Fibroblast of gingiva (primary cell): ENCODE data around the gene SF3B2.
"Not testable (repeated sequence)": the region's sequence is repeated elsewhere in the genome, so short reads cannot be mapped to it uniquely, and the experiment has no call there.

Source experiments
- DNase-seq: peaks from one replicate; pipeline ENCODE4 v3.0.0-alpha.2; 2011; ENCODE audit warnings: low read depth

The SF3B2 gene, protein sequence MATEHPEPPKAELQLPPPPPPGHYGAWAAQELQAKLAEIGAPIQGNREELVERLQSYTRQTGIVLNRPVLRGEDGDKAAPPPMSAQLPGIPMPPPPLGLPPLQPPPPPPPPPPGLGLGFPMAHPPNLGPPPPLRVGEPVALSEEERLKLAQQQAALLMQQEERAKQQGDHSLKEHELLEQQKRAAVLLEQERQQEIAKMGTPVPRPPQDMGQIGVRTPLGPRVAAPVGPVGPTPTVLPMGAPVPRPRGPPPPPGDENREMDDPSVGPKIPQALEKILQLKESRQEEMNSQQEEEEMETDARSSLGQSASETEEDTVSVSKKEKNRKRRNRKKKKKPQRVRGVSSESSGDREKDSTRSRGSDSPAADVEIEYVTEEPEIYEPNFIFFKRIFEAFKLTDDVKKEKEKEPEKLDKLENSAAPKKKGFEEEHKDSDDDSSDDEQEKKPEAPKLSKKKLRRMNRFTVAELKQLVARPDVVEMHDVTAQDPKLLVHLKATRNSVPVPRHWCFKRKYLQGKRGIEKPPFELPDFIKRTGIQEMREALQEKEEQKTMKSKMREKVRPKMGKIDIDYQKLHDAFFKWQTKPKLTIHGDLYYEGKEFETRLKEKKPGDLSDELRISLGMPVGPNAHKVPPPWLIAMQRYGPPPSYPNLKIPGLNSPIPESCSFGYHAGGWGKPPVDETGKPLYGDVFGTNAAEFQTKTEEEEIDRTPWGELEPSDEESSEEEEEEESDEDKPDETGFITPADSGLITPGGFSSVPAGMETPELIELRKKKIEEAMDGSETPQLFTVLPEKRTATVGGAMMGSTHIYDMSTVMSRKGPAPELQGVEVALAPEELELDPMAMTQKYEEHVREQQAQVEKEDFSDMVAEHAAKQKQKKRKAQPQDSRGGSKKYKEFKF

DNA sequence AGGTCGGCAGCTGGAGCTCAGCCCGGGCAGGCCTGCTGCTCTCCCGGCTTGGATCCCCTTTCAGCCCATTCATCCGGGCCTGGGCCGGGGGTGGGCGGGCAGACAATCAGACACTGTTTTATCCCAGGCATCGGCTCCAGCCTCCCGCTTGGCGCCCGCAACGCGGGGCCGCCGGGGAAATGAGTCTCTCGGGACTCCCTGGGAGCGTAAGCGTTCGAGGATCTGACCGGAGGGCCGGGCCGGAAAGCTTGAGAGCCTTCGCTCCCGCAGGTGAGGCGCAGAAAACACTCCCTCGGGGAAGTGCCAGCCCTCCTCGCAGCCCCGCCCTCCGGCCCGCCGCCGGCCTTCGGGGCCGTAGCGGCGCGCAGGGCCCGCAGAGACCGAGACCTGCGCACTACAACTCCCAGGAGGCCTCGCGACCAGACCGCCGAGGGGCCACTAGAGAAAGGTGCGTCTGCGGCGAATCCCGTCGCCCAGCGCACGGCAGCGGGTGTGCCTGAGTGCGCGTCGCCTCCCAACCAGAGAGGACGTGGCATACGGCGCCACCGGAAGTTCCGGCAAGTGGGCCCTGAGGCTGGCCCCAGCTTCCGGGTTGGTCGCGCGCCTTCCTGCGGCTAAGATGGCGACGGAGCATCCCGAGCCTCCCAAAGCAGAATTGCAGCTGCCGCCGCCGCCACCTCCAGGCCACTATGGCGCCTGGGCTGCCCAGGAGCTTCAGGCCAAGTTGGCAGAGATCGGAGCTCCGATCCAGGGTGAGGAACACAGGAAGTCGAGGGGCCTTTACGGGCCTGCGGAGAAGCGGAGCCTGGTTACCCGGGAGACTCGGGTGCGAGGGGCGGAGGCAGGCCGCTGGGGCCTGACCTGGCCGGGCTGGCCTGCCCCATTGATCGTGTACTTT lies at the start of gene SF3B2:
SF3B2 (plus strand) TSS at position 599 of the 898 bp plus-strand sequence; CDS start at position 620, 21 bp downstream.
- peak; percentile 98 for DNase-seq

DNA sequence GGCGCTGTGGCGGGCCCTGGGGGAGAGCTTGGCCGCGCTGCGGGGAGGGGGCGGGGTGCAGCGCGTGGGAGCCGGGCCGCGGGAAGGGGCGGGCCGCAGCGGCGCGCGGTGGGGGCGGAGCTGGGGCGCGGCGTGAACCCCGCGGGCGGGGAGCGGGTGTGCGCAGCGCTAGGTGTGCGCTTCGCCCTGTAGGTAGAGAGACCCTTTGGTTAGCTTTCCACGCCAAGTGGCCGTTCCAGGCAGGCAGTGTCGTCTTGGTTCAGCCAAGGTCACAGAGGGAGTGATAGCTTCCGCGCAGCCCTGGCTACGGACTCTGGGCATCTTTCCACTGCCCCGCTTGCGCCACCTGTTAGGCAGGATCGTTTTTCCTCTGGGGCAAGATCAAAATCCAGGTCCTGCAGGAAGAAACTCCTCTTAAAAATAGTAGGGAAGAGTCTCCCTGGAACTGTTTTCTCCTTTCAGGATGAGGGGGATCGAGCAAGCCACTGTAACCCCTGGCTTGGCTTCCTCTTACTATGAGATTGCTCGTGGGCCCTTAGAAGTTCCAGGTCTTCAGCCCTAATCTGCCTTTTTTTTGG lies 49.4 kb upstream of the SF3B2 start:
- peak; percentile 65 for DNase-seq

DNA sequence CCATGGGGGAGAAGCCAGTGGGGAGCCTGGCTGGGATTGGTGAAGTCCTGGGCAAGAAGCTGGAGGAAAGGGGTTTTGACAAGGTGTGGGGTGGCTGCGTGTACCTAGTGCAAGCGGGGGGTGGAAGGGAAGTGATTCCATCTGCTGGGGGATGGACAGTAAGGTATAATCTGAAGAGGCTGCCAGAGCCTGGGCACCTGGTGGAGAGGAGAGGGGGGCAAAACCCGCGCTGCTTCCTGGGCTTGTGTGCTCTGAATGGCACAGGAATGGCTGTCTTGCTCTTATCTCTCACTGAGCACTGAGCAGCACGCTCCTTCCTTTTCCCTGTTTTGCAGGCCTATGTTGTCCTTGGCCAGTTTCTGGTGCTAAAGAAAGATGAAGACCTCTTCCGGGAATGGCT lies 48.9 kb upstream of the SF3B2 start:
- DNase-seq = no peak

DNA sequence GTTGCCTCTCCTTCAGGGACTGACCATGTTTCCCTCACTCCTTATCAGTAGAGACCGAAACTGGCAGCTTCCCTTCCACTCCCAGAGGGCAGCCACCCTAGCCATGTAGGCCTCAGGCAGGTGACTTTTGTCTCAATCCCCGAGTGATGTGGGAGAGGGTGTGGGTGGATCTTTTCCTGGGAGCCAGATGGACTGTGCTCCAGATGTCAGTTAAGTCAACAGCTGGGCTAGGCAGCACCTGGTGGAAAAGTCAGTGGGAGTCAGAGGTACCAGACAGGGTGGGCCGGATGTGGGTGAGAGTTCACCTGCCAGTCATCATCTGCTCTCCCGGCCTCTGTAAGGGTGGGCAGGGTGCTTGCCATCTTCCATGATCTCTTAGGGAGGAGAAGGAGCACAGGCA lies 48.0 kb upstream of the SF3B2 start:
- DNase-seq = no peak

DNA sequence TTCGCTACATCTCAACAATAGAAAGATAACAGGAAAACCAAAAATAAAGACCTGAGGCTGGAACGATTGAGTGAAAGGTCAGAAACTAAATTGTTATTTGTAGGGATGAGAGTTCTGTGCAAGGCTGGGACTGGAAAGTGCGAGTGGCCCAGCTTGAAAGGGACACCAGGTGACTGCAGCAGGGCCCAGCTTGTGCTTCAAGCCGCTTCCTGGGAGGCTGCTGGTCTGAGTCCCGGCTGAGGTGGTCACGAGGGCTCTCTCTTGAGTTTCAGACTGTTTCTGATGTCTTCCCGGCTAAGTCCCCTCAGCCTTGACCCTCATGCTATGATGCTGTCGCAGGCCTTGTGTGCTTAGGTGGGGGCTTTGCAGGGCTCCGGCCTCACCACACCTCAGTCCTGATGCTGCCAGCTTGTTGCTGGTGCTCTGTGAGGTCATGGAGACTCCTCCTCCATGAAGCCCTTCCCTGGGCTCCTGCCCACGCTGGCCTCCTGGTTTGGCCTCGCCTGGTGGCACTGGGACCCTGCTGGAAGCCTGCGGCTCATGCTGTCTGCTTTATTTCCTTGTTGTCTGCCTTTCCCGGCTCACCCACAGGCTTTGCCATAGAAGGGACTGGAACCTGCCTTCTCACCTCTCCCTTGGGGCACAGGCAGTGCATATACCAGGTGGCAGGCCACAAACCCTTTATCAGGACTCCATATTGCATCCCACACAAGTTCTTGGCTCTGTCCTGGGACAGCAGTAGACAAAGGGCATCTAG lies 45.9 kb upstream of the SF3B2 start:
- DNase-seq = no peak

DNA sequence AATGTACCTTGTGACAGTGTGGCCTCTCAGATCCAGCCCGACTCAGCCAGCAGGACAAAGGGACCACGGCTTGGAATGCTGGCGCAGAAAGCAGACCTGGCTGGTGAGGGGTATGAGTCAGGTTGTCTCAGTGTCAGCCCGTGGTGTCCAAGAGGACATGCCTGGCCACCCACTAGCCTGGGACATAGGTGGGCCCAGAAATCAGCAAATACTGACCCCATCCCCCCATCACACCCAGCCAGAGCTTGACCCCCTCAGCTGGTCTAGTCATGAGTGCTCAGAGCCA lies 45.3 kb upstream of the SF3B2 start:
- no peak for DNase-seq

DNA sequence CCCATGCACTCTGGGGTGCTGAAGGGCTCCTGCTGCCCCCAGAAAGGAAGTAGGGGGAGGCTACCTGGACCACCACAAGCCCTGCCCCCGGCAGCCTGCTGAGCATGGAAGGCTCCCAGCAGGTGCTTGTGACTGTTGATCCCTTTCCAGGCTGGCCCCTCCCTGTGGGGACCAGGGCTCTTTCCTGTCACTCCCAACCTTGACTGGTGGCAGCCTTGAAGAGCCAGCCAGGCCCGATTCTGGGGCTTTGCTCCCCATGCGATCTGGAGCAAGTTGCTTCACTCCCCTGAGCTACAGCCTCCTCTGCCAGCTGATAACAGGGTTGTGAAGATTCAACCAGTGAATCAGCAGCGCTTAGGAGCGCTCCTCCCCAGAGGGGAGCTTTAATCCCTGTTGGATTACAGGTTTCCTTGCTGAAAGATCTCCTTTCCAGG lies 44.9 kb upstream of the SF3B2 start:
- no peak for DNase-seq

DNA sequence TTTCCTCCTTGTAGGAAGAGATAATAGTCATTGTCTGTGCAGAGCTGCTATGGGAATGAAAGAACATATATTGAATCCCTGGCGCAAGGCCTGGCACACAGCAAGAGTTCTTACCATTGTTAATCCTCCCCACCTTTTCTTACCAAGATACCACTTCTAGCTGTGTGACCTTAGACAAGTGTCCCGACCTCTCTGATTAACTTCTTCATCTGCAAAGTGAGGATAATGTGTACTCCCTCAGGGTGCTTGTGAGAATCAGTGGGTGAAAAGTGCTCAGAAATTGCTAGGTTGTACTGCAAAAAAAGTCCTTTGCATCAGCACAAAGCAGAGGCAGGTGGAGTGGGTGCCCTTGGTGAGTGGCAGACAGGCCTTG lies 44.1 kb upstream of the SF3B2 start:
- DNase-seq = no peak

DNA sequence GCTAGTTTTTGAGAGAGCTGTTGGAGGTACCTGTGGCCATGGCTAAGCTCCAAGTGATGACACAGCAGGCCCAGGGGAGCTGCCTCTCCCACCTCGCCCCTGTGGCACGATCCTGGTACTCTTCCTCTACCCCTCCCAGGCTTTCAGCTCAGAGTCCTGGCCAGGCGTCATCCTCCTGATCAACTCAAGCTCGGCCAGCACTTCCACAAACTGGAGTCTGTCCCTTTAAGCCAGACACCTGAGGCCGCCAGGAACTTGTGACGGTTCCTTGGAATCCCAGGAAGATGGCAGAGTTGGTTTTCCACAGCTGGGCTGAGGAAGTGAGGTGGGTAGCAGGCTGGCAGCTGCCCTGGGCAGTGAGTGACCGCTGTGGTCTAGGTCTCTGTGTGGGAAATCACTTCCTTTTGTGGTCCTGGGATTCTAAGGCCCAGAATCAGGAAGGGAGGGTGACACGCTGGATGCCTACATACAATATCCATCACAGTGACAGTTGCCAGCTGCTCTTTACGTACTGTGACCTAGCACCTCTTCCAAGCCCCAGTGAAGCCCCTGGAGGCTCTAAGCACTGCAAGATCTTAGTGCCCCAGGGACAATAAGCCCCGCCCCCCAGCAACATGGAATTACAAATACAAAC lies 43.6 kb upstream of the SF3B2 start:
- no peak for DNase-seq

DNA sequence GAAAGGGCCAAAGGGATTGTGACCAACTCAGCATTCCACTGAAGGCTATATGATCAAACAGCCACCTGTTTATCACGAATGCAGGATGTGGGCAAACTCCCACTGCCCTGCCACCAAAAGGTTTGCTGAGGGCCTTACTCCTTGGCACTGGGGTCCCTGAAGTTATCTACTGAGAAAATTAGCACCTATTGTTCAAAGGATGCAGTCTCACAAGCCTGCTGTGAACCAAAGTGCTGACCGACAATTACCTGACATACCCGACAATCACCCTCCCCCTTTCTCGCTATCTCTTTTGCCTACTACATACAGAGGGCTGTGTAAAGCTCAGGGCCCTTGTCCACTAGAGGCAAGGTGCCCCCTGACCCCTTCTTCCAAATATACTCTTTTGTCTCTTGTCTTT lies 42.1 kb upstream of the SF3B2 start:
- not testable (repeated sequence) for DNase-seq

DNA sequence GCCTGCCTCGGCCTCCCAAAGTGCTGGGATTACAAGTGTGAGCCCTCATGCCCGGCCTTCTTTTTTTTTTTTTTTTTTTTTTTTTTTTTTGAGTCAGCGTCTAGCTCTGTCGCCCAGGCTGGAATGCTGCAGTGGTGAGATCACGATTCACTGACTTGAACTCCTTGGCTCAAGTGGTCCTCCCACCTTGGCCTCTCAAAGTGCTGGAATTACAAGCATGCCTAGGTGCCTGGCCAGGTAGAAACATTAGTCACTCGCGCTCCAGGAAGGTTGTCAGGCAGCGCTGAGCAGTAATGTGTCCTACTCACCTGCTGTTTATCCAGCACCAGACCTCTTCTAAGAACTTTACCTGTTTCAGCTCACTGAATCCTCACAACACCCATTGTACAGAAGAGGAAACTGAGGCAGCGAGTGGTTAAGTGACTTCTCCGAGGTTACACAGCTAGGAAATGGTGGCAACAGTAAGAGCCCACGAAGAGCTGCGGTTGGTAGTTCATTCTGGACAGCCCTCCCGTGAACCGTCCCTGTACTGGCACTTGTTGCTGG lies 40.9 kb upstream of the SF3B2 start:
- DNase-seq = no peak

DNA sequence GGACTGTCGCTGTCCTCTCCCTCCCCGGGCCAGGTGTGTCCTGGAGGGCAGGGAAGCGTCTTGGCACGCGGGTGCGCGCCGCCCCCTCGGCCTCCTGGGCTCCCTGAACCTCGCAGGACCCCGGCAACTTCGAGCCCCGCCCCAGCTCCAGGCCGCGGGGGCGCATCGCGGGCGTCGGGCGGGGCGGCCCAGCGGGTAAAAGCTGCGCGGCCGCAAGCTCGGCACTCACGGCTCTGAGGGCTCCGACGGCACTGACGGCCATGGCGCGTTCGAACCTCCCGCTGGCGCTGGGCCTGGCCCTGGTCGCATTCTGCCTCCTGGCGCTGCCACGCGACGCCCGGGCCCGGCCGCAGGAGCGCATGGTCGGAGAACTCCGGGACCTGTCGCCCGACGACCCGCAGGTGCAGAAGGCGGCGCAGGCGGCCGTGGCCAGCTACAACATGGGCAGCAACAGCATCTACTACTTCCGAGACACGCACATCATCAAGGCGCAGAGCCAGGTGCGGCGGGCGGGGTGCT lies 40.3 kb upstream of the SF3B2 start, which contains the start of gene CST6:
CST6 (plus strand) TSS at position 224 of the 519 bp plus-strand sequence; CDS start at position 261, 37 bp downstream.
- no peak for DNase-seq

DNA sequence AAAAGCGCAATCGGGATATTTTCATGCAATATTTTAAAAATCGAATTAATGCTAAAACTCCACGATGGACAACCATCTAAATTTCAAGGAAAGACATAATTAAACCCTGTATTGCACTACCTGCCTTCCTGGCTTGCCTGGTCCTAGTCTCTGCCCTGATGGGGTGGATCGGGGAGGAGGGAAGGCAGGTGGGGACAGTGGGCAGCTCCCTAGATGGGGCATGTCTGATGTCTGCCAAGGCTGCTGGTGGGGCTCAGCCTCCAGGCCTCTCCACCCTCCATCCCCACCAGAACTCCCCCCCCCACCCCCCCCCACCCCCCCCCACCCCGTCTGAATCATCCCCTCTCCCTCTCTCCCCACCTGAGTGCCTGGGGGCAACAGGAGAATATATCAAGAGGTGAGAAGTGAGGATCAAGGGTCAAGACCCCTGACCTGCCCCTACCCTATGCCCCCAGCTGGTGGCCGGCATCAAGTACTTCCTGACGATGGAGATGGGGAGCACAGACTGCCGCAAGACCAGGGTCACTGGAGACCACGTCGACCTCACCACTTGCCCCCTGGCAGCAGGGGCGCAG lies 39.7 kb upstream of the SF3B2 start:
- DNase-seq = no peak

DNA sequence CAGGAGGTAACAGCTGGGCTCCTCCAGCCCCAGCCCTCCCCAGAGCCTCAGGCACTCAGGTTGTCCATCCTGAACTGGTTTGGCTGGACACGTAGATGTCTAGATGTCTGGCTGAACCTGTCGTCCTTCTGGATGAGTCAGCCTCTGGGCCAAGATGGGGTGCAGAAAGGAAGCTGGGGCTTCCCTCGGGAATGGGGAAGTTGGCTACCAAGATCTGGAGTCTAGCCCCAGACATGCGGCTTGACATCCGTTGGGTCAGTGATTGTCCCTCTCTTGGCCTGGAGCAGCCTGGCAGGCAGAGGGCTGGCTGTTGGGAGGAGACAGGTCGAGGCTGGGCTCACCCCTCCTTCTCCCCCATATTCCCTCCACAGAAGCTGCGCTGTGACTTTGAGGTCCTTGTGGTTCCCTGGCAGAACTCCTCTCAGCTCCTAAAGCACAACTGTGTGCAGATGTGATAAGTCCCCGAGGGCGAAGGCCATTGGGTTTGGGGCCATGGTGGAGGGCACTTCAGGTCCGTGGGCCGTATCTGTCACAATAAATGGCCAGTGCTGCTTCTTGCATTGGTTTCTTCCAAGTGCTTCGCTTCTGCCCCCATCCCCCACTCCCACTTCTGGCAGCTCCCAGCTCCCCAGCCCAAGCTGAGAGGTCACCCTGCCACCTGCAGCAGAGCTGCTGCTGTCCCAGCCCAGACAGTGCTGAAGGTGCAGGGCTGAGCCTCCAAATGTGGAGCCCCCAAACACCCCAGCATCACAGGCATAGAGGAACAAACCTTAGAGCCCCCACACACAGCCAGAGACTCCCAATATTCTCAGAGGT lies 39.0 kb upstream of the SF3B2 start:
- DNase-seq = no peak

DNA sequence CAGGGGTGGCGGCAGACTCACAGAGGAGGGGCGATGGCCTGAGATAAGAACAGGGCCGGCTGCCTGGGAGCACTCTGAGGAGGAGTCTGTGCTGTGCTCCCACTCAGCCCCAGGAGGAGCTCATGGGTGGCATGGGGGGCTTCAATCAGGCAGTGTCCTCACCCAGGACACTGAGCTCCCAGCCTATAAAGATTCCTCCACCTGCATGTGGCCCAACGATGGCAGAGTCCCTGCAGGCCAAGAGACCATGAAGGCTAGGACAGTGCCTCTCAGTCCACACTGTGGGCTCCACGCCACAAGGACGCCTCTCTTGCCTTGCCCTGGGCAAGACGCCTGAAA lies 38.4 kb upstream of the SF3B2 start:
- DNase-seq = no peak

DNA sequence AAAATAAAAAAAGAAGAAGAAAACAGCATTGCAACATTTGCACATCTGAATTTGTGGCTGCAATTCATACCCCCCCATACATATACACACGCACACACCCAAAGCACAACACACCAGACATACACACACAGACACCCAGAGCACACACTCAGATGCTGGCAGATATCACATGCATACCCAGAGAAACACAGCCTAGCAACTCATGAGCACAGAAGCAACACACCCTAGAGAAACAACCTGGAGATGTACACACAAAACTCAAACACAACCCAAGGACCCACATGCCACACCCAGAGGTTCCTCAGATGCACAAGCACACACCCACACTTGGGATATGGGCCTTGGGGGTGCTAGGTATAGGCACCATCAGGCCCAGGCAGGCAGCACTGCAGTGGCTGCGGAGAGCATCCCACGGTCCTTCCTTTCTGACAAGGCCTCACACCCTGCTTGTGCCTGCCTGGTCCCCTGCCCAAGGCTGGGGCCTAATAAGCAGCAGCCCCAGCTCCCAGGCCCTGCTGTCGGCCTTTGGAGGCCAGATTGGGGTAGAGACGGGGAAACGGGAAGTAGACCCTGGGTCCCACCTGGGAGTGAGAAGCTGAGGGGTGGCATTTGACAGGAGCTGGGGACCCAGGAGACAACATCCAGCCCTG lies 37.2 kb upstream of the SF3B2 start:
- DNase-seq = no peak

DNA sequence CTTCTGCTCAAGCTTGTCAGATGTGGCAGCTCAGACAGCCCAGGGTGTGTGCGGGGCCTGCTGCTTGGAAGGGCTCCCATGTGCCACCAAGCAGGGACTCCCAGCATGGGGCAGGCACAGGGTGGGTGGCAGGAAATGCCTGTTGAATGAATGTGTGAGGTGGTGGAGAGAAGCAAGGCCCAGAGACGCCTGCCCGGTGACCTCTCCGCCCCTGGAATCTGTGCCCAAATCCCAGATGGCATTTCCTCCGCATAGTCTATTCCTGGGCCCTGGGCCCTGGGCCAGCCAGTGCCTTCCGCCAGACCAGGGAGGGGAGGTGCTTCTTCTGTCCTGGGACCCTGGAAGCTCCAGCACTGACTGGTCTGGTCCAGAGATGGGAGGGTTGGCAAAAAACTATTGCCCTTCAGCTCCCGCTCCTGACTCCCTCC lies 36.7 kb upstream of the SF3B2 start:
- DNase-seq = peak; percentile 68
